Endothelial cell of umbilical vein (primary cell): ENCODE results near the gene IGHMBP2. TPM values are rescaled to one million over a fixed set of nuclear protein-coding genes. Genes with fewer than 3 reads are reported as not detected.

ENCODE experiments used
- BruUV-seq: library from RNA; stranded (reverse); fragments of 400-500 nt; replicated peaks from 2 replicates; lab custom pipeline; 2021; lab: Mats Ljungman, UMichigan
- CTCF ChIA-PET: fragments of 300-600, 350-600 bp; sonication (Branson Sonifier 250); formaldehyde crosslinking; loops from one replicate; lab custom pipeline; 2021; ENCODE audit warnings: antibody characterized with exemption, inconsistent platforms; lab: Charles Lee
- POLR2A ChIA-PET: fragments of 300-600, 350-600 bp; sonication (Branson Sonifier 250); formaldehyde crosslinking; loops from one replicate; lab custom pipeline; 2021; ENCODE audit warnings: antibody characterized with exemption, inconsistent platforms; lab: Charles Lee
- DNase-seq: peaks from one replicate; pipeline ENCODE4 v3.0.0-alpha.2; 2011; ENCODE audit warnings: low read depth, low spot score
- FAIRE-seq: peaks from 2 replicates; lab custom pipeline; 2011; peaks lifted over from hg19 to GRCh38; lab: Jason Lieb, UNC
- H2AFZ ChIP-seq: 2 replicates; pipeline ENCODE4 v1.6.0; 2012; ENCODE audit warnings: low read depth, low read length, control low read depth, inconsistent platforms
- H3K27ac ChIP-seq: 2 replicates; pipeline ENCODE4 v1.5.1; 2011; ENCODE audit warnings: low read depth, mild to moderate bottlenecking, control low read depth, low read length, moderate library complexity; ENCODE audit not compliant: insufficient read depth
- H3K27me3 ChIP-seq, 2 experiments: 2 replicates each; pipeline versions ENCODE4 v1.6.0 to v1.6.1; 2011; ENCODE audit warnings: low read length in 2 of 2, mixed read lengths in 1 of 2; ENCODE audit not compliant: control insufficient read depth in 2 of 2, insufficient read depth in 2 of 2
- H3K36me3 ChIP-seq, 2 experiments: 2 replicates in 1 of 2; 3 replicates in 1 of 2; pipeline ENCODE4 v1.5.1; 2011; ENCODE audit warnings: low read length in 2 of 2, mild to moderate bottlenecking in 1 of 2, moderate library complexity in 1 of 2; ENCODE audit not compliant: control insufficient read depth in 2 of 2, insufficient read depth in 2 of 2; ENCODE audit errors: extremely low read depth in 1 of 2
- H3K4me1 ChIP-seq: 3 replicates; pipeline ENCODE4 v1.5.1; 2011; ENCODE audit warnings: mild to moderate bottlenecking, low read length; ENCODE audit not compliant: control insufficient read depth, insufficient read depth; ENCODE audit errors: extremely low read depth
- H3K4me2 ChIP-seq: 2 replicates; pipeline ENCODE4 v1.6.1; 2011; ENCODE audit warnings: low read length, control low read depth, mixed read lengths; ENCODE audit not compliant: insufficient read depth
- H3K4me3 ChIP-seq, 3 experiments: fragments of 200-600 bp in 1 of 3; sonication (generic), shearing (Covaris generic) in 1 of 3; replicated peaks in 1 of 3; 2 replicates each; pipeline ENCODE4 v1.5.1; 2011 to 2016; ENCODE audit warnings: control low read depth in 3 of 3, low read length in 3 of 3, mild to moderate bottlenecking in 2 of 3, inconsistent platforms in 1 of 3, low read depth in 1 of 3, moderate library complexity in 1 of 3; ENCODE audit not compliant: insufficient read depth in 1 of 3
- H3K79me2 ChIP-seq: 2 replicates; pipeline ENCODE4 v1.6.0; 2012; ENCODE audit warnings: low read length, inconsistent platforms; ENCODE audit not compliant: control insufficient read depth, insufficient read depth
- H3K9ac ChIP-seq: replicated peaks from 2 replicates; pipeline ENCODE3; 2011; ENCODE audit warnings: low read length, control low read depth; ENCODE audit not compliant: insufficient read depth; ENCODE audit errors: extremely low read depth
- H3K9me1 ChIP-seq: replicated peaks from 3 replicates; pipeline ENCODE4 v1.6.0; 2011; ENCODE audit warnings: mild to moderate bottlenecking, low read length; ENCODE audit not compliant: control insufficient read depth, insufficient read depth; ENCODE audit errors: extremely low read depth
- H3K9me3 ChIP-seq: replicated peaks from 2 replicates; pipeline ENCODE4 v1.5.1; 2012; ENCODE audit warnings: low read length, inconsistent platforms; ENCODE audit not compliant: control insufficient read depth, insufficient read depth
- H4K20me1 ChIP-seq: replicated peaks from 2 replicates; pipeline ENCODE3; 2011; ENCODE audit warnings: mild to moderate bottlenecking, low read length; ENCODE audit not compliant: control insufficient read depth, insufficient read depth; ENCODE audit errors: extremely low read depth
- CTCF ChIP-seq, 2 donors: IDR thresholded peaks; 1 replicate in 1 of 2; 2 replicates in 1 of 2; pipeline ENCODE4 v1.5.1; 2011; ENCODE audit warnings: low read length in 2 of 2, mild to moderate bottlenecking in 2 of 2, moderate library complexity in 2 of 2, control low read depth in 1 of 2, inconsistent platforms in 1 of 2, low read depth in 1 of 2; ENCODE audit not compliant: insufficient read depth in 1 of 2; ENCODE audit errors: extremely low read depth in 1 of 2
- EZH2 ChIP-seq: IDR thresholded peaks from 2 replicates; pipeline ENCODE4 v1.6.1; 2012; ENCODE audit warnings: borderline replicate concordance, low read depth, mild to moderate bottlenecking, moderate library complexity, low read length, inconsistent platforms; ENCODE audit not compliant: severe bottlenecking
- FOS ChIP-seq: IDR thresholded peaks from 2 replicates; pipeline ENCODE4 v1.6.1; 2011; ENCODE audit warnings: mild to moderate bottlenecking, low read length, moderate library complexity, borderline replicate concordance; ENCODE audit not compliant: insufficient read depth
- GATA2 ChIP-seq: IDR thresholded peaks from 2 replicates; pipeline ENCODE4 v1.7.0; 2011; ENCODE audit warnings: low read depth, mild to moderate bottlenecking, moderate library complexity, mixed read lengths, low read length; ENCODE audit not compliant: insufficient read length, insufficient read depth
- JUN ChIP-seq: IDR thresholded peaks from 2 replicates; pipeline ENCODE4 v1.6.1; 2011; ENCODE audit warnings: borderline replicate concordance, low read depth; ENCODE audit not compliant: insufficient read length, insufficient read depth
- MAX ChIP-seq: IDR thresholded peaks from 2 replicates; pipeline ENCODE4 v1.6.1; 2011; ENCODE audit not compliant: insufficient read depth, insufficient read length
- MYC ChIP-seq: IDR thresholded peaks from one replicate; pipeline ENCODE4 v1.6.1; 2011; ENCODE audit warnings: mild to moderate bottlenecking, low read depth, low read length
- POLR2A ChIP-seq: IDR thresholded peaks from 2 replicates; pipeline ENCODE4 v1.6.1; 2012; ENCODE audit warnings: low read depth, mild to moderate bottlenecking, control low read depth, low read length
- POLR2AphosphoS5 ChIP-seq: IDR thresholded peaks from 2 replicates; pipeline ENCODE4 v1.6.1; 2012; ENCODE audit warnings: low read depth, mild to moderate bottlenecking, control low read depth, low read length, moderate library complexity; ENCODE audit not compliant: insufficient read depth
- dilution Hi-C: fragments of 300-500 bp; cut with MboI; formaldehyde crosslinking; loops from one replicate; pipeline ENCODE4 v1.15.0; 2019; ENCODE audit warnings: low sequenced_read_pairs; ENCODE audit not compliant: extremely low pct_ligation_motif_present
- intact Hi-C: fragments of 100-400 bp; cut with micrococcal nuclease; formaldehyde crosslinking; loops from one replicate; pipeline ENCODE4 v1.10.0; 2022
- polyA plus RNA-seq, 4 experiments: library from polyadenylated mRNA; depleted of rRNA in 3 of 4; stranded (reverse) in 3 of 4; unstranded in 1 of 4; fragments of >200 nt; gene quantifications; 2 replicates each; pipeline versions ENCODE4 v1.2.1 to v1.2.3, GENCODE V29; 2011 to 2012; ENCODE audit warnings: missing spikeins in 1 of 4
- total RNA-seq: library from RNA; stranded (reverse); gene quantifications from 2 replicates; pipeline ENCODE4 v1.2.3, GENCODE V29; 2021

IGHMBP2 gene
- total and polyA plus RNA-seq, 2 donors (not counting 3 experiments of a cell fraction or from before 2014, with no cell fraction given), result 10.9 to 25.1 TPM

- Histone ChIP-seq H2AFZ (no peak overlapping the region), H3K36me3 (peaks cover 3 to 35% of the 10 kb centered on the region in 2 experiments), H3K27me3 (no peaks in the 10 kb centered on the region), H3K4me1 (no peaks in the 10 kb centered on the region), H3K27ac (no peak overlapping the region), H3K79me2 (no peaks in the 10 kb centered on the region), H4K20me1 (no peaks in the 10 kb centered on the region), H3K4me3 (no peak overlapping the region), H3K4me2 (no peak overlapping the region), H3K9me3 (no peaks in the 10 kb centered on the region), H3K9ac (no peak overlapping the region), H3K9me1 (no peaks in the 10 kb centered on the region)
- CTCF ChIA-PET, result no interaction called here
- POLR2A ChIA-PET, result no interaction called here
- DNase-seq, result no peak
- FAIRE-seq, result no peak
- TF ChIP-seq POLR2A (no peak), MAX (no peak), EZH2 (no peak), JUN (no peak), MYC (no peak), POLR2AphosphoS5 (no peak), GATA2 (no peak), FOS (no peak), CTCF (IDR thresholded peaks at IDR 0.05; ENCODE audit: extremely low read depth in 1 of 2, insufficient read depth in 1 of 2, low read depth in 1 of 2, low read length in 2 of 2) (no peak)
- intact Hi-C loops (no loop called here), dilution Hi-C loops (no loop called here)
- BruUV-seq, result no TSS peak
These were observed 36.2 kb downstream of the IGHMBP2 start for GRCh38 chr11:68939583-68940555.
